Prostate gland (tissue), 2 donors: ENCODE measurements around the gene SPATA31C1. TPM values are rescaled to one million over a fixed set of nuclear protein-coding genes. Genes with fewer than 3 reads are reported as not detected.

Experiments used
- DNase-seq: peaks from one replicate; pipeline ENCODE4 v3.0.0-alpha.2; 2019; ENCODE audit warnings: low spot score
- H3K27ac ChIP-seq, 2 donors: fragments of 200-600 bp; sonication (generic); 2 replicates each; pipeline ENCODE4 v1.5.1; 2017 to 2019
- H3K27me3 ChIP-seq: fragments of 200-600 bp; sonication (generic); replicated peaks from 2 replicates; pipeline ENCODE4 v1.5.1; 2019; ENCODE audit not compliant: insufficient read depth
- H3K36me3 ChIP-seq, 2 donors: fragments of 200-600 bp; sonication (generic); 1 replicate in 1 of 2; 2 replicates in 1 of 2; pipeline versions ENCODE4 v1.5.1 to v1.8.1; 2017 to 2019
- H3K4me1 ChIP-seq: fragments of 200-600 bp; sonication (generic); replicated peaks from 2 replicates; pipeline ENCODE4 v1.5.1; 2019
- H3K4me3 ChIP-seq, 2 donors: fragments of 200-600 bp; sonication (generic); 2 replicates each; pipeline ENCODE4 v1.5.1; 2017 to 2019
- H3K9me3 ChIP-seq: fragments of 200-600 bp; sonication (generic); 2 replicates; pipeline ENCODE4 v1.5.1; 2017
- POLR2A ChIP-seq: fragments of 450-650 bp; IDR thresholded peaks from one replicate; pipeline ENCODE4 v1.6.1; 2016; ENCODE audit warnings: antibody characterized with exemption, mild to moderate bottlenecking
- POLR2AphosphoS5 ChIP-seq: sonication (generic); formaldehyde crosslinking; IDR thresholded peaks from one replicate; pipeline ENCODE4 v1.6.1; 2017; ENCODE audit warnings: antibody characterized with exemption
- WGBS: methylation state at CpG from one replicate; pipeline ENCODE4 v1.1.5; 2018; 5-methylcytosine and 5-hydroxymethylcytosine counted together
- intact Hi-C: fragments of 100-400 bp; cut with DNase I; formaldehyde crosslinking; loops from one replicate; pipeline ENCODE4 v1.14.2; 2022
- total RNA-seq, 2 donors: library from RNA; depleted of rRNA; stranded (reverse); fragments of >200 nt; gene quantifications; one replicate each; pipeline ENCODE4 v1.1.0, GENCODE V29; 2016
- TF ChIP-seq, protein P1 (sequence below), 4 experiments: fragments of 200-600 bp in 2 of 4; fragments of 450-650 bp in 2 of 4; sonication (generic) in 2 of 4; IDR thresholded peaks; 1 replicate in 3 of 4; 2 replicates in 1 of 4; pipeline ENCODE4 v1.5.1; 2016 to 2019; ENCODE audit warnings: antibody characterized with exemption in 4 of 4, mild to moderate bottlenecking in 2 of 4, moderate library complexity in 2 of 4

Gene SPATA31C1
- total RNA-seq, 2 donors from 2014 or later = 0.97 TPM; not detected in 1

DNA sequence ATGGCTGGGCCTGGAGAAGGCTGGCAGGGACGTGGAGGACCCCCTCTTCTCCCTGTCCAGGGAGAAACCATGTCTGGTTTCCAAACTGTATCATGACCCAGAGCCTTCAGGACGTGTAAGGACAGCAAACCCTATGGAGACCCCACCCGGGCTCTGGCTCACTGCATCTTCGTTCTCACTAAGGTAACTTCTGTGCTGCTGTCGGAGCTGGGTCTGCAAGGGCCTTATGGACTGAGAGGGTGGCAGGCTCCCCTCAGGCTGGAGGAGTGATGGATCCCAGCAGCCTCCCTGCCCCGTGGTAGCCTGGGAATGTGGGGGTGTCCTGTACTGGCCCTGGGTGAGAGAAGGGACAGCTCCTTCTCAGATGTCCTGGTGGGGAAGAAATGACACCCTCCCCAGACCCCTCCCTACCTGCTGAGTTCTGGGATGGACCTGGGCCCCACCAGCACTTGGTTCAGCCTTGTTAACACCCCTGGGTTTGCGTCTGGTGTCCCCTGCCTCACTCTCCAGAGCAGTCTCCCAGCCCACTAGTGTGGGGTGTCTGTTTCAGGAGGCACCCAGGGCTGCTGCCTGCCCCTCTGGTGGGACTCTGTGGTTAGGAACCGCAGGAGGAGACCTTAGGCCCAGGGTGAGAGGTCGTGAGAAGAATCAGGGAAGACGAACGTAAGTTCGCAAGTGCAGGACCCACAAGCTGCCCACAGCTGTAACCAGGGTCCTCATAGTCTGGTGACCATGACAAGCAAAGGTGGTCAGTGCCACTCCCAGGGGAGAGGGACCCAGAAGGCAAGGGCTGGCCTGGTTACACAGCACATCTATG is 28.5 kb upstream of the SPATA31C1 start:
- no peak overlapping the region for H3K27ac ChIP-seq
- H3K4me1 ChIP-seq = no peaks in the 10 kb centered on the region
- H3K36me3 ChIP-seq = no peaks in the 10 kb centered on the region
- intact Hi-C loops = no loop called here
- 91% methylated on average over 11 of the region's 12 CpGs for WGBS
- no peaks in the 10 kb centered on the region for H3K27me3 ChIP-seq
- no peaks in the 10 kb centered on the region for H3K9me3 ChIP-seq
- no peak overlapping the region for H3K4me3 ChIP-seq
- no peak for DNase-seq
- TF ChIP-seq, protein P1, sequence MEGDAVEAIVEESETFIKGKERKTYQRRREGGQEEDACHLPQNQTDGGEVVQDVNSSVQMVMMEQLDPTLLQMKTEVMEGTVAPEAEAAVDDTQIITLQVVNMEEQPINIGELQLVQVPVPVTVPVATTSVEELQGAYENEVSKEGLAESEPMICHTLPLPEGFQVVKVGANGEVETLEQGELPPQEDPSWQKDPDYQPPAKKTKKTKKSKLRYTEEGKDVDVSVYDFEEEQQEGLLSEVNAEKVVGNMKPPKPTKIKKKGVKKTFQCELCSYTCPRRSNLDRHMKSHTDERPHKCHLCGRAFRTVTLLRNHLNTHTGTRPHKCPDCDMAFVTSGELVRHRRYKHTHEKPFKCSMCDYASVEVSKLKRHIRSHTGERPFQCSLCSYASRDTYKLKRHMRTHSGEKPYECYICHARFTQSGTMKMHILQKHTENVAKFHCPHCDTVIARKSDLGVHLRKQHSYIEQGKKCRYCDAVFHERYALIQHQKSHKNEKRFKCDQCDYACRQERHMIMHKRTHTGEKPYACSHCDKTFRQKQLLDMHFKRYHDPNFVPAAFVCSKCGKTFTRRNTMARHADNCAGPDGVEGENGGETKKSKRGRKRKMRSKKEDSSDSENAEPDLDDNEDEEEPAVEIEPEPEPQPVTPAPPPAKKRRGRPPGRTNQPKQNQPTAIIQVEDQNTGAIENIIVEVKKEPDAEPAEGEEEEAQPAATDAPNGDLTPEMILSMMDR (IDR thresholded peaks at IDR 0.05) = no peak
- TF ChIP-seq POLR2AphosphoS5 = no peak
- TF ChIP-seq POLR2A = no peak

DNA sequence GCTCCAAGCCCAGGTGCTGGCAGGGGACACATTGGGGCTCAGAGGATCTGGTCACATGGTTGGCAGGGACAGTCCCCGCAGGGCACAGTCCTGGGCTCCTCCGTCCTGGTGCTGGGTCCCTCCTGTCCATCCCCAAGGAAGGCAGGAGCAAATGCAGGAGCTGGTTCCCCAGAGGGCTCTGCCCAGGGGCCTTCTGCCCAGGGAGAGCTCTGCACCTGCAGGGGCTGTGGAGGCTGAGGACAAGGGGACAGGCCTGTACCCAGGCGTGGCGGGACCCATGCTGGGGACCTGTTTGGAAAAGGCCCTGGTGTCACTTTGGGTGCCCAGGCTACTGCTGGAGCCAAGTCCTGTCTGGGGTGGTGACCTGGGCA is 27.9 kb upstream of the SPATA31C1 start:
- DNase-seq = no peak
- 92% methylated on average over 2 of the region's 4 CpGs for WGBS
- TF ChIP-seq, protein P1 (IDR thresholded peaks at IDR 0.05) = no peak
- TF ChIP-seq POLR2AphosphoS5 (no peak), POLR2A (no peak)
- H3K36me3 ChIP-seq = no peaks in the 10 kb centered on the region
- no peak overlapping the region for H3K4me3 ChIP-seq
- intact Hi-C loops = no loop called here
- H3K27me3 ChIP-seq = no peaks in the 10 kb centered on the region
- H3K27ac ChIP-seq = no peak overlapping the region
- no peaks in the 10 kb centered on the region for H3K4me1 ChIP-seq
- H3K9me3 ChIP-seq = no peaks in the 10 kb centered on the region

DNA sequence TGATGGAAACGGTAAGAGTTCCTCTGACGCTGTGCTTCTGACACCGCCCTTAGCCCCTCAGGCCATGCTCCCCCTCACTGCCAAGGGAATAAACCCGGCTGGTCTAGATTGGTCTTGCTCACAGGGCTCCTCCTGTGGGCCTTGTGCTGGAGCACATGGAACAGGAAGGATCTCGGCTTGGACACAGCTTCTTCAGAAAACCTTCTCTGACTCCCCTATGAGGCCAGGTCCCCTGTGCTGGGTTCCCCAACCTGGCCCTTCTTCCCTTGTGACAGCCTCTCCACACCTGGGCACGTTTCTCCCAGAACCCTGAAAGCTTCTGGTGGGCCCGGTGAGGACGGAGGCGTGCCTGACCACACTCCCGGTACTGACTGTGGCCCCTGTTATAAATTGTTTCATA is 26.9 kb upstream of the SPATA31C1 start:
- H3K9me3 ChIP-seq = no peaks in the 10 kb centered on the region
- H3K36me3 ChIP-seq = no peaks in the 10 kb centered on the region
- DNase-seq = no peak
- H3K27me3 ChIP-seq = no peaks in the 10 kb centered on the region
- WGBS = 79% methylated on average over 10 of the region's 10 CpGs
- intact Hi-C loops = no loop called here
- no peak overlapping the region for H3K4me3 ChIP-seq
- H3K27ac ChIP-seq = no peak overlapping the region
- no peaks in the 10 kb centered on the region for H3K4me1 ChIP-seq
- TF ChIP-seq, protein P1 (IDR thresholded peaks at IDR 0.05) = no peak
- TF ChIP-seq POLR2A (no peak), POLR2AphosphoS5 (no peak)

DNA sequence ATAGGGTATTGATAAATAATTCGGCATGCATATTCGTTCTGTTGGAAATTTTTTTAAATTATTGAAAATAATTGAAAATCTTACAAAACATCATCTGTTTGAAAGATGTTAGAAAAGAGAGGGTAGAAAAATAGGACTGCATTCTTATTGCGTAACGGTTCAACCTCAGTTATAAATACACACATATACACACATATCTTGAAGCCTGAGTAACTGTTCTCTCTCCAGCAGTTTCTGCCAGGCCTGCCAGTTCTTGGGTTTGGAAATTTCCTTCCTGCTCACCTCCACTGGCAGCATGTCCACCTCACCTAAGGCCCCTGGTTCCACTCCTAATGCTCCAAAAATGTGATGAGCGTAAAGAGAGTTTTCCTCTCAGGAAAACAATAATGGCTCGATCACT is 26.0 kb upstream of the SPATA31C1 start:
- Histone ChIP-seq H3K4me1 (no peaks in the 10 kb centered on the region), H3K27me3 (no peaks in the 10 kb centered on the region), H3K9me3 (no peaks in the 10 kb centered on the region), H3K36me3 (no peaks in the 10 kb centered on the region), H3K4me3 (no peak overlapping the region), H3K27ac (no peak overlapping the region)
- intact Hi-C loops = no loop called here
- WGBS = 97% methylated on average over 6 of the region's 6 CpGs
- DNase-seq = no peak
- TF ChIP-seq, protein P1 (IDR thresholded peaks at IDR 0.05) = no peak
- TF ChIP-seq POLR2AphosphoS5 = no peak
- TF ChIP-seq POLR2A = no peak

DNA sequence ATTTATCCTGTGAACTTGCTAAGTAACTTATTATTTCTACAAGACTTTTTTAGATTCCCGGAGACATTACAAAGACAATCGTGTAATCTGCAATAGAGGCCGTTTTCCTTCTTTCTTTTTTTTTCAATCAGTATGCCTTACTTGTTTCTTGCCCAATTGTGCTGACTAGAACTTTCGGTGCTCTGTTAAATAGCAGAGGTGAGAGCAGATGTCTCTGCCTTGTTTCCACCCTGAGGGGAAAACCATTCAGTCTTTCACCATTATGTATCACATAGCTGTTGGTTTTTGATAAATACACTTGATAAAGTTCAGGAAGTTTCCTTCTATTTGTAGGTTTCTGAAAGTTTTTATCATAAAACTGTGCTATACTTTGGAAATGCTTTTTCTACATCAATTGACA is 24.8 kb upstream of the SPATA31C1 start:
- Histone ChIP-seq H3K27me3 (no peaks in the 10 kb centered on the region), H3K27ac (no peak overlapping the region), H3K4me1 (no peaks in the 10 kb centered on the region), H3K4me3 (no peak overlapping the region), H3K9me3 (no peaks in the 10 kb centered on the region), H3K36me3 (no peaks in the 10 kb centered on the region)
- WGBS = 81% methylated on average over 4 of the region's 4 CpGs
- no peak for DNase-seq
- intact Hi-C loops = no loop called here
- TF ChIP-seq, protein P1 (IDR thresholded peaks at IDR 0.05) = no peak
- TF ChIP-seq POLR2AphosphoS5 = no peak
